HG03460 (cell line): ENCODE data around the gene EXOC6B.

Experiments used
- ATAC-seq: cut with Tn5 transposase; IDR thresholded peaks from one replicate; pipeline ENCODE4 v1.9.1; 2021; ENCODE audit not compliant: unreplicated experiment

EXOC6B gene

DNA sequence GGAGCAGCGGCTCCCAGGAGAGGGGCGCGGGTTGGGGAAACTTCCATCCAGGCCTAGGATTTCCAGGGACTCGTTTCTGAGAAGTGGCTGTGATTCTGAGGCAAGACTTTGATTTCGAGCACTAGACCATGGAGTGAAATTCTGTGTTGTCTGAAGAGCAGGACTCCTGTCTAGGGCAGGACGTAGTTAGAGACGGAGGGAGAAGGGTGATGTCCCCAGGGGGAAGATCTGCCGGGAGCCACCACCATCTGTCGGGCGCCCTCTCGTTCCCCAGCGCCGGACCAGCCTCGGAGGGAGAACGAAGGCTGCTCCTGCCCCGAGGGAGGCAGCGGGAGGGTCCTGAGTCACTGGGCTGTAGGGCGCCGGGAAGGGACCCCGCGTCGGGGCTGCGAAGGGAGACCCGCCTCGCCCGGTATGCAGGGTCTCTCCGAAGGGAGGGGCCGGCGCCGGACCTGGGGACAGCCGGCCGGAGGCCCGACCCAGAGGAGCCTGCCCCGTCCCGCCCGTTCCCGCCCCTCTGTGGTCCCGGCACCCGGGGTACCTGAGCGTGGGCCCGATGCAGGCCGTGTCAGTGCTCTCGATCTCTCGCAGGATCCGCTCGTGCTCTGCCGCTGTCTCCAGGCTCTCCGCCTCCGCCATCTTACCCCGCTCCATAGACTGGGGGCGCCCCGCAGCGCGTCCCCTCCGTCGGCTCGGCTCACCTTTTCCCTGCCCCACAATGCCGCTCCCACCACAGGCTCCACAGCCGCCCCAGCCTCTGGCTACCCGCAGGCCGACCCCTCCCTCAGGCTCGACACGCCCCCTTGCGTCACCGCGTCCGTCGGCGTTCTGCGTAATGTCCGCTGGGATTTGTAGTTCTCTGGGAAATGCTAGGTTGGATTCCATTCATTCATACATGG is at the start of gene EXOC6B:
Gene EXOC6B (minus strand): TSS at position 777 of the 899 bp plus-strand sequence.
- peak; percentile 98 for ATAC-seq

GRCh38 chr2:72871880-72872279 is 46.0 kb upstream of the EXOC6B start:
- ATAC-seq, result no peak

- ATAC-seq, result no peak
Observed at GRCh38 chr2:72871060-72871459, 45.2 kb upstream of the EXOC6B start.

- peak; percentile 68 for ATAC-seq
Observed at GRCh38 chr2:72864500-72864899, 38.7 kb upstream of the EXOC6B start.

DNA sequence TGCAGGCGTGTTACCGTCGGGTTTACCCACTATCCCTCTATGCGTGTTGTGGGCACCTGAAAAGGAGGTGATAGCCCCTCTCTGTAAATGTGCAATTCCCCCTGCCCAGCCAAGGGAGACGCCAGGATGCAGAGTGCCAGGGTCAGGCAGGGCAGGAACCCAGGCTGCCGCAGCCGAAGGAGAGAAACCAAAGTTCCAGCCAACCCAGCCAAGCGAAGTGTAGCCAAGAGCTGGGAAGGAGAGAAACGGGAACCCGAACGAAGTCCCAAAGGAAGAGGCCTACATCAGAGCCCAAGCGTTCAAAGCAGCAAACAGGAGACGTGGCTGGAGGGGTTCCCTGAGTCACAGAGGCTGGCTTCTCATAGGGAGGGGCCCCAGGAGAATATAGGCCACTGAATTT is 37.2 kb upstream of the EXOC6B start:
- no peak for ATAC-seq

- ATAC-seq, result peak; percentile 85
Observed at GRCh38 chr2:72862239-72862988, 36.6 kb upstream of the EXOC6B start.

GRCh38 chr2:72859831-72860262 is 34.0 kb upstream of the EXOC6B start:
- peak; percentile 42 for ATAC-seq

- no peak for ATAC-seq
Observed at GRCh38 chr2:72851333-72851732, 25.5 kb upstream of the EXOC6B start.

GRCh38 chr2:72849138-72849462 is 23.3 kb upstream of the EXOC6B start:
- ATAC-seq, result no peak

DNA sequence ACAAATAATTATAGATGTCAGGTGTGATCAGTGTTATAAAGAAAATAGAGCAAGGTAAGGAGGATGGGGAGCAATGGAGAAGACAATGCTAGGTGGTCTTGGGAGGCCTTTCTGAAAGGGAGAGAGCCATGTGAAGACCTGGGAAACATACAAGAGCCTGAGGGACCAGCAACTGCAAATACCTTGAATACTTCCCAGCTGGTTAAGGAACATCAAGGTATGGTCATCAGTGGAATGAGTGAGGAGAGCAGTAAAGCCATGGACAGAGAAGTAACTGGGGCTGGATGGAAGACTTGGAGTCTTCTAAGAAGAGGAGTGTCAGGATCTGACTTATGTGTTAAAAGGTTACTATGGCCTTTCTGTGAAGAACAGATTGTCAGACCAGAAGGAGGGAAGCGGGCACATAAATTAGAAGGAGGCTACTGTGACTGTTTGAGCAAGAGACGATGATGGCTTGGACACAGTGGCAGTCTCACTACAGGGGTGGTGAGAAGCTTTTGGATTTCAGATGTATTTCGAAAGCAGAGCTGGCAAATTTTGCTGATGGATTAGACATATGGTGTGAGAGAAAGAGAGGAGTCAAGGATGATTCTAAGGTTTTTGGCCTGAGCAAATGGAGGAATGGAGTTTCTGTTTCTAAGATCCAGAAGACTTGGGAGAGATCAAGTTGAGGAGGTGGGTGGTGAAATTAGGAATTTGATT is 22.8 kb upstream of the EXOC6B start:
- ATAC-seq, result no peak

- no peak for ATAC-seq
Observed at GRCh38 chr2:72847534-72848315, 21.9 kb upstream of the EXOC6B start.

- ATAC-seq, result peak; percentile 98
Observed at GRCh38 chr2:72846171-72847095, 20.6 kb upstream of the EXOC6B start.

DNA sequence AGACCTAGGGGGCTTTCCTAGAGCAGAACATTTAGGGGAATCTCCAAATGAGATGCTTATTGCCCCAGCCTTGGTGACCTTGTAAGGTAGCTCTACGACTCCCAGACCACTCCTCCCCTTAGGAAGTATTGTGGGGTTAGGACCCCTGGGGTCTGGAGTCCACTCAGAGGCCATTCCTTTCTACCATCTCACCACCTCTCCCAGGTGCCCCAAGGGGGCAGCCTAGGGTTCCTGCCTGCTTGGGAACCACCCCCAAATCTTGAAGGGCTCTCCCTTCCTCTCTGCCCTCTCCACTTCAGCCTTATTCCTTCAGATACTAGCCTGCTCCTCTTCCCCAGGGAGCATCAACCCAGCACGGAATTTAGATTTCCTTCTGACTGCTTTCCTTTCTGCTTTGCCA is 17.5 kb upstream of the EXOC6B start:
- no peak for ATAC-seq

DNA sequence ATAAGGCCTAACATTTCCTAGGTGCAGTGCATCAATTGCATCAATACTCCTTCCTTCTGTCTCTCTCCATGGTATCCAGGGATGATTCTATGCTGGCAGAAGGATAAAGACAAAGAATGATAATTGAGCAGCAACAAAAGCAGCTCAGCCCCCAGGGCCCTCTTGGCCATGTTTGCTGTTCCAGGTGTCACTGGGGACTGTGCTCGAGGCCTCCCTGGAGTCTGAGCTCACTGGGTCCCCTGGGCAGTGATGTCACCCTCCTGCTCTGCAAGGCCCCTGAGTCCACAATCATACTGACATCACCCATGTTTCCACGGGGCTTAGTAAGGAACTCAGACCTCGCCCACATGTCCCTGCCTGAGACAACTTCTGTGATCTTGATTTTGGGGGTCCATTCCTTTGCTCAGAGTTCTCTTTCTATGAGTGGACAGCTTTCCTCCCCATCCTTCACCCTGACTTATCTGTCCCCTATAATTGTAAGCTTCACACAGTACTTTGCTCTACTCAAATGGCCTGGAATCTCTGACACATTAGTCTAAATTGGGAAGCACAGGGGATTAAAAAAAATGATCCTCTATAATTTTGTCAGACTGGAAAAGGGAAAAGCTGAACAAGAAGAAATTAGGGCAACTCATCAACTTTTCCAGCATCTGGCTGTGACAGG is 15.8 kb upstream of the EXOC6B start:
- ATAC-seq, result no peak

DNA sequence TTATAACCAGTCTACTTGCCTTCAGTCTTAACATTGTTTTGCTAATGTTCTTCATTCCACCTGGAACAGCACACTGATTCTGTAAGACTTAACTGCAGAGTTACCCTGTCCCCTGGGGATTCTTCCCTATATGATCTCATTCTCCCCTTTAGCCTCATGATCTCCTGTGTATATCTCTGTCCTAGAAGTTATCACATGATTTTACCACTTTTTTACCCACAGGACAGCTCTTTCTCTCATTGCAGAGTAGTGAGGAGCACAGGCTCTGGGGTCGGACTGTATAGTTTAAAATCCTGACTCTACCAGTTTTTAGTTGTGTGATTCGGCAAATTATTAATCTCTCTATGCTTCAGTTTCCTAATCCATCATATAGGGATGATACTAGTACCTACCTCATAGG is 14.2 kb upstream of the EXOC6B start:
- no peak for ATAC-seq

DNA sequence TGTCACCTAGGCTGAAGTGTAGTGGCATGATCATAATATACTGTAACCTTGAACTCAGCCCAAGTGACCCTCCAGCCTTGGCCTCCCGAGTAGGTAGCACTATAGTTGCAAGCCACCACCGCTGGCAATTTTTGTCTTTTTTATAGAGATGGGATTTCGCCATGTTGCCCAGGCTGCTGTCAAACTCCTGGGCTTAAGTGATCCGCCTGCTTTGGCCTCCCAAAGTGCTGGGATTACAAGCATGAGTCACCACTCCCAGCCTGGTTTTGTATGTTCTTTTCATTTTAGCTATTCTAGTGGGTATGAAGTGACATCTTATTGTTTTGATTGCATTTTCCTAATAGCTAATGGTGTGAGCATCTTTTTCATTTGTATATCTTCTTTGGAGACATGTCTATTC is 11.3 kb upstream of the EXOC6B start:
- ATAC-seq, result no peak

DNA sequence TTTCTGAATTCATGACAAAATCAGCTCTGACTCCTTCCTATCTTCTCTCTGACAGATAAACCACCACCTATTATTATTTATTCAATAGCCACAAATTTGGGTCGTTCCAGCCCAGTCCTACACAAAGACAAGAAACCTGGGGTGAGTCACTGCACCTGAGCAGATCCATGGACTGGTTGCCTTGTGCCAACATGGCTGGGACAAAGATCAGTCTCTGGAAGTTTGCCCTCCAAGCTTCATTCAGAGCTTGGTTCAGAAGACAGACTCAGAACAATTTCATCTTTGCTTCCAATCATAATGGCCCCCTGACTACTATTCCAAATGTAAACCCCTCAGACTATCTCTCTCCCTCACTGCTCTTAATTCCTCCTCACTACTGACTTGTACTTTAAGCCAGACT is 9.6 kb upstream of the EXOC6B start:
- ATAC-seq, result no peak

DNA sequence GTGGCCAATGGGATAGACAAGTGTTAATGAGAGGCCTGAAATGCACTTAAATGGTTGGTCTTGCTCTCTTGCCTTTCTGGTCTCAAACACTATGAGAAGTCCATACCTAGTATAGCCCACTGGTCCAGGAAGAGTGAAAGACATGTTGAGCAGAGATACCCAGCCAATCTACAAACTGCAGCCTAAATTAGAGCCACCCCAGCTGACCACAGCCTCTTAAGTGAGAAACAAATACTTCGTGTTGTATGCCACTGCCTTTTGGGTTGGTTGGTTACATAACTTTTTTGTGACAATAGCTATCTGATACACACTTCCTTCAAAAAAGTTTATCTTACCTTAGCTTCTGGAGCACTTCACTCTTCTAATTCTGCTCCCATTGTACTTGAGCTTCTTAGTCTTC is 8.8 kb upstream of the EXOC6B start:
- ATAC-seq, result no peak

- ATAC-seq, result no peak
Observed at GRCh38 chr2:72833084-72833714, 7.4 kb upstream of the EXOC6B start.
